OCI-LY1 (cell line): ENCODE data around the gene GOLGA3.

ENCODE experiments used
- H2AFZ ChIP-seq: fragments of 200-600 bp; sonication (generic), shearing (Covaris generic); 2 replicates; pipeline ENCODE4 v1.6.0; 2014; ENCODE audit warnings: antibody characterized with exemption, mild to moderate bottlenecking, low read length
- H3F3A ChIP-seq: fragments of 200-600 bp; sonication (generic), shearing (Covaris generic); 2 replicates; pipeline ENCODE4 v1.6.0; 2014; ENCODE audit warnings: mild to moderate bottlenecking, antibody characterized with exemption, low read length, moderate library complexity; ENCODE audit not compliant: insufficient read depth
- H3K27ac ChIP-seq: fragments of 200-600 bp; sonication (generic); 2 replicates; pipeline ENCODE4 v1.5.1; 2014; ENCODE audit warnings: low read length, mixed run types, mild to moderate bottlenecking, low read depth; ENCODE audit not compliant: poor library complexity, severe bottlenecking
- H3K27me3 ChIP-seq: fragments of 200-600 bp; sonication (generic); 2 replicates; pipeline ENCODE4 v1.6.0; 2014; ENCODE audit warnings: antibody characterized with exemption, mild to moderate bottlenecking, low read length, moderate library complexity; ENCODE audit not compliant: insufficient read depth
- H3K36me3 ChIP-seq: fragments of 200-600 bp; sonication (generic); 2 replicates; pipeline ENCODE4 v1.6.1; 2014; ENCODE audit warnings: mild to moderate bottlenecking, antibody characterized with exemption, low read length, moderate library complexity, mixed read lengths; ENCODE audit not compliant: insufficient read depth
- H3K4me1 ChIP-seq: fragments of 200-600 bp; sonication (generic); 2 replicates; pipeline ENCODE4 v1.5.1; 2014; ENCODE audit warnings: mild to moderate bottlenecking, low read length, moderate library complexity; ENCODE audit not compliant: insufficient read depth, severe bottlenecking
- H3K4me2 ChIP-seq: fragments of 200-600 bp; sonication (generic), shearing (Covaris generic); 2 replicates; pipeline ENCODE4 v1.6.1; 2014; ENCODE audit warnings: low read length
- H3K4me3 ChIP-seq: fragments of 200-600 bp; sonication (generic); 2 replicates; pipeline ENCODE4 v1.5.1; 2014; ENCODE audit warnings: low read length, low read depth, mild to moderate bottlenecking, mixed read lengths; ENCODE audit not compliant: poor library complexity, severe bottlenecking
- H3K79me2 ChIP-seq: fragments of 200-600 bp; shearing (Covaris generic); 2 replicates; pipeline ENCODE4 v1.6.1; 2016; ENCODE audit warnings: mixed run types, low read length, mixed read lengths; ENCODE audit not compliant: insufficient read depth
- H3K9ac ChIP-seq: fragments of 200-600 bp; sonication (generic), shearing (Covaris generic); 2 replicates; pipeline ENCODE4 v1.6.1; 2014; ENCODE audit warnings: mild to moderate bottlenecking, low read length, mixed read lengths
- H3K9me2 ChIP-seq: fragments of 200-600 bp; sonication (generic), shearing (Covaris generic); 2 replicates; pipeline ENCODE4 v1.6.1; 2014; ENCODE audit warnings: low read depth, mild to moderate bottlenecking, low read length, mixed read lengths
- H3K9me3 ChIP-seq: fragments of 200-600 bp; shearing (Covaris generic); 2 replicates; pipeline ENCODE4 v1.6.1; 2014; ENCODE audit warnings: low read length, mixed read lengths
- H4K20me1 ChIP-seq: fragments of 200-600 bp; sonication (generic), shearing (Covaris generic); 2 replicates; pipeline ENCODE4 v1.6.0; 2016; ENCODE audit warnings: mild to moderate bottlenecking, low read length; ENCODE audit not compliant: insufficient read depth
- CTCF ChIP-seq: fragments of 200-600 bp; sonication (generic), shearing (Covaris generic); IDR thresholded peaks from 2 replicates; pipeline ENCODE4 v1.5.1; 2017; ENCODE audit warnings: mild to moderate bottlenecking, antibody characterized with exemption, low read length, moderate library complexity, mixed read lengths
- EZH2 ChIP-seq: fragments of 200-600 bp; sonication (generic), shearing (Covaris generic); IDR thresholded peaks from 2 replicates; pipeline ENCODE4 v1.8.0; 2017; ENCODE audit warnings: borderline replicate concordance, mixed run types, mild to moderate bottlenecking, antibody characterized with exemption, low read length, moderate library complexity, mixed read lengths

Gene GOLGA3

GRCh38 chr12:132766380-132767085 is 62.1 kb downstream of the GOLGA3 start:
- no peaks in the 10 kb centered on the region for H3K27me3 ChIP-seq
- H3K9me3 ChIP-seq, result no peaks in the 10 kb centered on the region
- TF ChIP-seq CTCF (no peak), EZH2 (no peak)
- H4K20me1 ChIP-seq, result no peaks in the 10 kb centered on the region
- H3K79me2 ChIP-seq, result peaks cover 3% of the 10 kb centered on the region; the same call in 1 of the 2 replicates
- H2AFZ ChIP-seq, result no peak overlapping the region
- H3F3A ChIP-seq, result peaks cover 14% of the 10 kb centered on the region
- H3K9me2 ChIP-seq, result no peaks in the 10 kb centered on the region
- H3K27ac ChIP-seq, result peak overlapping the region; percentile 99
- peaks cover 68% of the 10 kb centered on the region for H3K4me1 ChIP-seq
- no peak overlapping the region for H3K4me3 ChIP-seq
- H3K4me2 ChIP-seq, result no peak overlapping the region
- H3K9ac ChIP-seq, result no peak overlapping the region; the same call in 1 of the 2 replicates
- peaks cover 23% of the 10 kb centered on the region for H3K36me3 ChIP-seq

GRCh38 chr12:132765361-132765760 is 63.3 kb downstream of the GOLGA3 start:
- Histone ChIP-seq H3K9ac (no peak overlapping the region), H3F3A (peaks cover 9% of the 10 kb centered on the region; the same call in 1 of the 2 replicates), H3K4me3 (no peak overlapping the region), H3K4me1 (peaks cover 58% of the 10 kb centered on the region), H3K9me2 (no peaks in the 10 kb centered on the region), H3K27ac (peak overlapping the region; percentile 44), H3K9me3 (no peaks in the 10 kb centered on the region), H3K36me3 (peaks cover 23% of the 10 kb centered on the region), H3K27me3 (no peaks in the 10 kb centered on the region), H3K4me2 (no peak overlapping the region), H4K20me1 (no peaks in the 10 kb centered on the region), H3K79me2 (peaks cover 14% of the 10 kb centered on the region), H2AFZ (no peak overlapping the region)
- no peak for TF ChIP-seq CTCF
- no peak for TF ChIP-seq EZH2

- H3F3A ChIP-seq, result peaks cover 9% of the 10 kb centered on the region; the same call in 1 of the 2 replicates
- H3K36me3 ChIP-seq, result peaks cover 18% of the 10 kb centered on the region
- peaks cover 25% of the 10 kb centered on the region for H3K79me2 ChIP-seq
- H4K20me1 ChIP-seq, result no peaks in the 10 kb centered on the region
- H2AFZ ChIP-seq, result no peak overlapping the region
- H3K9me2 ChIP-seq, result no peaks in the 10 kb centered on the region
- H3K27me3 ChIP-seq, result no peaks in the 10 kb centered on the region
- H3K4me3 ChIP-seq, result no peak overlapping the region
- no peaks in the 10 kb centered on the region for H3K9me3 ChIP-seq
- no peak overlapping the region for H3K27ac ChIP-seq
- H3K9ac ChIP-seq, result no peak overlapping the region
- no peak for TF ChIP-seq EZH2
- peaks cover 56% of the 10 kb centered on the region for H3K4me1 ChIP-seq
- H3K4me2 ChIP-seq, result no peak overlapping the region
These were observed 64.4 kb downstream of the GOLGA3 start for GRCh38 chr12:132764231-132764630.
